ENCODE measurements around the gene KLHL3.

KLHL3 gene

GRCh38 chr5:137727623-137728022 lies 8.3 kb downstream of the KLHL3 start:
- no peak for DNase-seq (ENCODE audit: low read depth)

GRCh38 chr5:137724251-137724650 lies 11.6 kb downstream of the KLHL3 start:
- no peak for DNase-seq (ENCODE audit: low read depth)
- no peak overlapping the region for H3K4me3 ChIP-seq (ENCODE audit: low read depth, low read length)
- no peak for TF ChIP-seq CTCF (IDR thresholded peaks at IDR 0.05; ENCODE audit: control insufficient read depth, extremely low read depth, insufficient read depth)

More at GRCh38 chr5:137727623-137728022, 8.3 kb downstream of the KLHL3 start:
- no peak for TF ChIP-seq CTCF (IDR thresholded peaks at IDR 0.05; ENCODE audit: control insufficient read depth, extremely low read depth, insufficient read depth)
- H3K4me3 ChIP-seq (ENCODE audit: low read depth, low read length), result no peak overlapping the region

- TF ChIP-seq CTCF (IDR thresholded peaks at IDR 0.05; ENCODE audit: control insufficient read depth, extremely low read depth, insufficient read depth), result no peak
- no peak overlapping the region for H3K4me3 ChIP-seq (ENCODE audit: low read depth, low read length)
- DNase-seq (ENCODE audit: low read depth), result no peak
Observed at GRCh38 chr5:137718611-137719010, 17.3 kb downstream of the KLHL3 start.

- H3K4me3 ChIP-seq (ENCODE audit: low read depth, low read length), result no peak overlapping the region
- no peak for DNase-seq (ENCODE audit: low read depth)
- TF ChIP-seq CTCF (IDR thresholded peaks at IDR 0.05; ENCODE audit: control insufficient read depth, extremely low read depth, insufficient read depth), result no peak
Observed at GRCh38 chr5:137716337-137716736, 19.6 kb downstream of the KLHL3 start.

GRCh38 chr5:137715456-137715855 lies 20.4 kb downstream of the KLHL3 start:
- no peak for TF ChIP-seq CTCF (IDR thresholded peaks at IDR 0.05; ENCODE audit: control insufficient read depth, extremely low read depth, insufficient read depth)
- DNase-seq (ENCODE audit: low read depth), result no peak
- H3K4me3 ChIP-seq (ENCODE audit: low read depth, low read length), result no peak overlapping the region

- no peak for DNase-seq (ENCODE audit: low read depth)
- H3K4me3 ChIP-seq (ENCODE audit: low read depth, low read length), result no peak overlapping the region
- TF ChIP-seq CTCF (IDR thresholded peaks at IDR 0.05; ENCODE audit: control insufficient read depth, extremely low read depth, insufficient read depth), result no peak
Observed at GRCh38 chr5:137714946-137715345, 20.9 kb downstream of the KLHL3 start.

GRCh38 chr5:137714494-137714893 lies 21.4 kb downstream of the KLHL3 start:
- H3K4me3 ChIP-seq (ENCODE audit: low read depth, low read length), result no peak overlapping the region
- no peak for DNase-seq (ENCODE audit: low read depth)
- no peak for TF ChIP-seq CTCF (IDR thresholded peaks at IDR 0.05; ENCODE audit: control insufficient read depth, extremely low read depth, insufficient read depth)
